Calu3 (cell line): ENCODE measurements around the gene CCKAR. TPM values are rescaled to one million over a fixed set of nuclear protein-coding genes. Genes with fewer than 3 reads are reported as not detected.

ENCODE experiments used
- BruUV-seq: library from RNA; stranded (reverse); fragments of 400-500 nt; replicated peaks from 2 replicates; lab custom pipeline; 2021; lab: Mats Ljungman, UMichigan
- CTCF ChIA-PET: fragments of 300-600 bp; sonication (Branson Sonifier 250); formaldehyde crosslinking; loops from one replicate; lab custom pipeline; 2022; ENCODE audit warnings: antibody characterized with exemption; lab: Charles Lee
- DNase-seq: peaks from one replicate; pipeline ENCODE4 v3.0.0; 2022
- H3K27ac Mint-ChIP-seq: one replicate; pipeline ENCODE4 v1.8.0; 2022; ENCODE audit warnings: mixed read lengths; ENCODE audit not compliant: unreplicated experiment
- H3K27me3 Mint-ChIP-seq: one replicate; pipeline ENCODE4 v1.8.0; 2022; ENCODE audit warnings: mixed read lengths; ENCODE audit not compliant: unreplicated experiment
- H3K36me3 Mint-ChIP-seq: one replicate; pipeline ENCODE4 v1.8.0; 2022; ENCODE audit warnings: mild to moderate bottlenecking, moderate library complexity, mixed read lengths; ENCODE audit not compliant: insufficient read depth, unreplicated experiment
- H3K4me1 Mint-ChIP-seq: one replicate; pipeline ENCODE4 v1.8.0; 2022; ENCODE audit warnings: mild to moderate bottlenecking, low read depth, mixed read lengths; ENCODE audit not compliant: unreplicated experiment
- H3K4me3 Mint-ChIP-seq: one replicate; pipeline ENCODE4 v1.8.0; 2022; ENCODE audit warnings: mild to moderate bottlenecking, low read depth, moderate library complexity, mixed read lengths; ENCODE audit not compliant: unreplicated experiment
- H3K9me3 Mint-ChIP-seq: one replicate; pipeline ENCODE4 v1.8.0; 2022; ENCODE audit warnings: low read depth, mixed read lengths; ENCODE audit not compliant: unreplicated experiment
- intact Hi-C: fragments of 100-400 bp; cut with micrococcal nuclease; formaldehyde crosslinking; loops from one replicate; pipeline ENCODE4 v1.10.0; 2022; ENCODE audit not compliant: unreplicated experiment
- total RNA-seq: library from RNA; stranded (reverse); gene quantifications from 2 replicates; pipeline ENCODE4 v1.2.3, GENCODE V29; 2022
- TF ChIP-seq, protein P1 (sequence below): fragments of 200-600 bp; IDR thresholded peaks from one replicate; pipeline ENCODE4 v1.8.0; 2022; ENCODE audit warnings: antibody characterized with exemption; ENCODE audit not compliant: unreplicated experiment

Gene CCKAR
- total RNA-seq, 1 experiment from 2014 or later: not detected

- Mint-ChIP-seq H3K9me3 (no peaks in the 10 kb centered on the region), H3K27me3 (no peaks in the 10 kb centered on the region), H3K4me1 (no peaks in the 10 kb centered on the region), H3K36me3 (peaks cover 27% of the 10 kb centered on the region), H3K4me3 (no peak overlapping the region), H3K27ac (no peak overlapping the region)
- TF ChIP-seq, protein P1, sequence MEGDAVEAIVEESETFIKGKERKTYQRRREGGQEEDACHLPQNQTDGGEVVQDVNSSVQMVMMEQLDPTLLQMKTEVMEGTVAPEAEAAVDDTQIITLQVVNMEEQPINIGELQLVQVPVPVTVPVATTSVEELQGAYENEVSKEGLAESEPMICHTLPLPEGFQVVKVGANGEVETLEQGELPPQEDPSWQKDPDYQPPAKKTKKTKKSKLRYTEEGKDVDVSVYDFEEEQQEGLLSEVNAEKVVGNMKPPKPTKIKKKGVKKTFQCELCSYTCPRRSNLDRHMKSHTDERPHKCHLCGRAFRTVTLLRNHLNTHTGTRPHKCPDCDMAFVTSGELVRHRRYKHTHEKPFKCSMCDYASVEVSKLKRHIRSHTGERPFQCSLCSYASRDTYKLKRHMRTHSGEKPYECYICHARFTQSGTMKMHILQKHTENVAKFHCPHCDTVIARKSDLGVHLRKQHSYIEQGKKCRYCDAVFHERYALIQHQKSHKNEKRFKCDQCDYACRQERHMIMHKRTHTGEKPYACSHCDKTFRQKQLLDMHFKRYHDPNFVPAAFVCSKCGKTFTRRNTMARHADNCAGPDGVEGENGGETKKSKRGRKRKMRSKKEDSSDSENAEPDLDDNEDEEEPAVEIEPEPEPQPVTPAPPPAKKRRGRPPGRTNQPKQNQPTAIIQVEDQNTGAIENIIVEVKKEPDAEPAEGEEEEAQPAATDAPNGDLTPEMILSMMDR: no peak
- CTCF ChIA-PET: no interaction called here
- intact Hi-C loops: no loop called here
- BruUV-seq: no TSS peak
- DNase-seq: no peak
These were observed 57.9 kb downstream of the CCKAR start for GRCh38 chr4:26432419-26432818.

DNA sequence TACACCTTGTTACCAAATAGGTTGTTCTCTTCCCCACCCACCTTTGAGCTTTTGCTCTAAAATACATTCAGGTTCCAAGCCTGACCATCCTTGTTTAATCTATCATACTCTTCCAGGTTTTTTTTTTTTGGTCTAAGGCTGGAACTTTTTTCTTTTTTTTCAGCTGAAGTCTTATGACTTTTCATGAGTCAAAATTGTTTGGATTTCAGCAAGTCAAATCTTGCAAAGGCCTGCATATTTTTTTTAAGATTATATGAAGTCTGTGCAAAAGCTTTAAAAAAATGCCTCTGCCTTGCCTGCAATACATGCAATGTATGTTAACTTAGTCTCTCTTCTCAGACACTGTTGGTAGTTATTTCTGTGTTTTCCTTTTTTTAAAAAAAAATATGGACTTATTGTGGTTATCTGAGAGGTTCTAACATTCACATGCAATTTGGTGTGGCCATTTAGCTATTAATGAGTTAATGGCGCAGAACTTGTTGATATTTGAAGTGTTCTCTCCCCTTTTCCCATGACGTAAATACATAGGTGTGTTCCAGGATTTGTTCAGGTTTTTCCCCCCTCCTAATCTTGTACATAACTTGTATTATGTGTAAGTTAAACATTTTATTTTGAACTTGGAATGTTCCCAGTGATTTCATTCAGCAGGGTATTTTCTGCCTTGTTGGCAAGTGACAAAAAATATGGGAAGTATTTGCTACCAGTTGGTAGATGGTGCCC is 58.7 kb downstream of the CCKAR start:
- TF ChIP-seq, protein P1: no peak
- Mint-ChIP-seq H3K36me3 (peaks cover 27% of the 10 kb centered on the region), H3K9me3 (no peaks in the 10 kb centered on the region), H3K27ac (no peak overlapping the region), H3K27me3 (no peaks in the 10 kb centered on the region), H3K4me3 (no peak overlapping the region), H3K4me1 (no peaks in the 10 kb centered on the region)
- no TSS peak for BruUV-seq
- no peak for DNase-seq
- intact Hi-C loops: no loop called here
- CTCF ChIA-PET: interaction anchor here (0.6 to 0.7 kb wide), 3 partner anchors 336 to 1939 kb away, joined by 3 to 5 read pairs (median 3); no protein-coding TSS in a partner anchor

Other genes with a start within 250 kb of the CCKAR start
- 46.1 and 56.3 TPM in 2 replicates for gene RBPJ, start 169.5 kb downstream of the CCKAR start, total RNA-seq
- gene TBC1D19, start 93.6 kb upstream of the CCKAR start, total RNA-seq: 3.2 and 5.5 TPM in 2 replicates